GM12801 (cell line): ENCODE results near the gene TREML2.

Experiments
- TF ChIP-seq, protein P1 (sequence below): IDR thresholded peaks from one replicate; pipeline ENCODE4 v1.5.1; 2011; ENCODE audit warnings: control low read depth; ENCODE audit not compliant: insufficient read length; ENCODE audit errors: extremely low read depth

The TREML2 gene

DNA sequence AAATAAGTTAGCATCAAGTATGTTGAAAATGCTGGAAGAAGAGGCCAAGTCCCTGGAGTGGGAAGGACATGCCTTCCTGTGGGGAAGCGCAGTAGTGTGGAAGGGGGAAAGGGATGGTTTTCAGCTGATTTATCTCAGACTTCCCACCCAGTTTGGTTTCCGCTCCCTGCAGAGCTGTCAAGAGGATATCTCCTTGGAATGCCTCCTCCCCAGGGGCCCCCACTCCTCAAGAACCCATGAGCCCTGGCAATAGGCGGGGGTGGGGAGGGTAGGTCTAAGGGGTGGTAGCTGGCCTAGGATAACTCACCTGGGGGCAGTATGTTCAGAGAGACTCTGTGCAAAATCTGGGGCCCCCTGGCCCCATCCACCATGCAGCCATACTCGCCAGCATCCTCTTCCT lies 47.5 kb downstream of the TREML2 start:
- TF ChIP-seq, protein P1, sequence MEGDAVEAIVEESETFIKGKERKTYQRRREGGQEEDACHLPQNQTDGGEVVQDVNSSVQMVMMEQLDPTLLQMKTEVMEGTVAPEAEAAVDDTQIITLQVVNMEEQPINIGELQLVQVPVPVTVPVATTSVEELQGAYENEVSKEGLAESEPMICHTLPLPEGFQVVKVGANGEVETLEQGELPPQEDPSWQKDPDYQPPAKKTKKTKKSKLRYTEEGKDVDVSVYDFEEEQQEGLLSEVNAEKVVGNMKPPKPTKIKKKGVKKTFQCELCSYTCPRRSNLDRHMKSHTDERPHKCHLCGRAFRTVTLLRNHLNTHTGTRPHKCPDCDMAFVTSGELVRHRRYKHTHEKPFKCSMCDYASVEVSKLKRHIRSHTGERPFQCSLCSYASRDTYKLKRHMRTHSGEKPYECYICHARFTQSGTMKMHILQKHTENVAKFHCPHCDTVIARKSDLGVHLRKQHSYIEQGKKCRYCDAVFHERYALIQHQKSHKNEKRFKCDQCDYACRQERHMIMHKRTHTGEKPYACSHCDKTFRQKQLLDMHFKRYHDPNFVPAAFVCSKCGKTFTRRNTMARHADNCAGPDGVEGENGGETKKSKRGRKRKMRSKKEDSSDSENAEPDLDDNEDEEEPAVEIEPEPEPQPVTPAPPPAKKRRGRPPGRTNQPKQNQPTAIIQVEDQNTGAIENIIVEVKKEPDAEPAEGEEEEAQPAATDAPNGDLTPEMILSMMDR: no peak

GRCh38 chr6:41150671-41151070 lies 50.3 kb downstream of the TREML2 start:
- TF ChIP-seq, protein P1: no peak

DNA sequence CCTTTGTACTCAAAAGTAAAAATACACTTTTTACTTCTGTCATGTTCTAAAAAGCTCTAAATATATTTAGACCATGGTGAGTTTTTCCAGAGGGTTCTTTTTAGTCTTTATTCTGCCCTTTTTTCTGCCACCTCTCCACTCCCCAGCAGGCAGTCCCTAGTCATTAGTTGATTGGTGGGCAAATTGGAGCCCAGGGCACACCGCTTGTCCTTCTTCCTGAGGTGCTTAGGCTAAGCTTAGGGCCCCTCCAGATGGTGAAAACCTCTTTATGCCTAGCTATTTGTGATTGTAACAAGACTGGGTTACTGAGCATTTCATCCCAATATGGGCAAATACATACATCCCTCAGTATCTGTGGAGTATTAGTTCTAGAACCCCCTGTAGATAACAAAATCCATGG lies 53.0 kb downstream of the TREML2 start:
- TF ChIP-seq, protein P1: no peak
